MCF 10A (cell line): ENCODE measurements around the gene HMGN1. TPM values are rescaled to one million over a fixed set of nuclear protein-coding genes. Genes with fewer than 3 reads are reported as not detected.

Experiments
- BruUV-seq: library from RNA; stranded (reverse); fragments of 400-500 nt; replicated peaks from 2 replicates; lab custom pipeline; 2021; lab: Mats Ljungman, UMichigan
- CTCF ChIA-PET: fragments of 300-600 bp; sonication (Branson Sonifier 250); formaldehyde crosslinking; extraction: SDS; loops from one replicate; lab custom pipeline; 2021; ENCODE audit warnings: antibody characterized with exemption, inconsistent platforms; lab: Yijun Ruan, JAX
- POLR2A ChIA-PET: fragments of 300-600, 350-650 bp; sonication (Branson Sonifier 250); formaldehyde crosslinking; extraction: SDS; loops from one replicate; lab custom pipeline; 2020; ENCODE audit warnings: antibody characterized with exemption, inconsistent platforms; lab: Yijun Ruan, JAX
- DNase-seq: peaks from one replicate; pipeline ENCODE4 v3.0.0-alpha.2; 2018; ENCODE audit not compliant: unreplicated experiment
- H3K27ac Mint-ChIP-seq: one replicate; pipeline ENCODE4 v1.8.0; 2022; ENCODE audit warnings: mild to moderate bottlenecking, low read depth, mixed read lengths; ENCODE audit not compliant: unreplicated experiment
- H3K27me3 Mint-ChIP-seq: one replicate; pipeline ENCODE4 v1.8.0; 2022; ENCODE audit warnings: mixed read lengths; ENCODE audit not compliant: insufficient read depth, unreplicated experiment
- H3K36me3 Mint-ChIP-seq: one replicate; pipeline ENCODE4 v1.8.0; 2022; ENCODE audit warnings: mild to moderate bottlenecking, moderate library complexity, mixed read lengths; ENCODE audit not compliant: insufficient read depth, unreplicated experiment
- H3K4me1 Mint-ChIP-seq: one replicate; pipeline ENCODE4 v1.8.0; 2022; ENCODE audit warnings: mixed read lengths; ENCODE audit not compliant: insufficient read depth, unreplicated experiment
- H3K4me3 Mint-ChIP-seq: one replicate; pipeline ENCODE4 v1.8.0; 2022; ENCODE audit warnings: mild to moderate bottlenecking, moderate library complexity, mixed read lengths; ENCODE audit not compliant: unreplicated experiment
- H3K9me3 Mint-ChIP-seq: one replicate; pipeline ENCODE4 v1.8.0; 2022; ENCODE audit warnings: mixed read lengths; ENCODE audit not compliant: unreplicated experiment
- CTCF ChIP-seq: fragments of 200-600 bp; IDR thresholded peaks from one replicate; pipeline ENCODE4 v1.8.0; 2022; ENCODE audit warnings: antibody characterized with exemption, mild to moderate bottlenecking; ENCODE audit not compliant: unreplicated experiment
- intact Hi-C: fragments of 100-400 bp; cut with micrococcal nuclease; formaldehyde crosslinking; loops from 2 replicates; pipeline ENCODE4 v1.14.1; 2022
- total RNA-seq: library from RNA; stranded (reverse); gene quantifications from 2 replicates; pipeline ENCODE4 v1.2.3, GENCODE V29; 2022

The HMGN1 gene
- total RNA-seq, 1 experiment from 2014 or later = 360 TPM

- peak within 1 kb of the TSS; percentile 76 for H3K4me3 Mint-ChIP-seq
- BruUV-seq = no TSS peak
- DNase-seq = peak; percentile 78
- no peak for TF ChIP-seq CTCF
- H3K4me1 Mint-ChIP-seq = peaks cover 20% of the 10 kb centered on the region
- peaks cover 37% of the 10 kb centered on the region for H3K36me3 Mint-ChIP-seq
- ChIA-PET CTCF (no interaction called here), POLR2A (interaction anchor here (0.7 to 7.7 kb wide), 14 partner anchors 10 to 129 kb away, joined by 3 to 226 read pairs (median 6); partner anchors contain the start of genes HMGN1 and PSMG1)
- intact Hi-C loops = loop anchor here (1.0 kb wide), 2 partner anchors 35 to 75 kb away; no protein-coding TSS in a partner anchor
- no peaks in the 10 kb centered on the region for H3K9me3 Mint-ChIP-seq
- H3K27ac Mint-ChIP-seq = peak within 1 kb of the TSS; percentile 94
- H3K27me3 Mint-ChIP-seq = no peaks in the 10 kb centered on the region
Measured at GRCh38 chr21:39313571-39314142, 35.2 kb downstream of the HMGN1 start, which contains the start of gene BRWD1. BRWD1 (minus strand) TSS chr21:39313632; CDS start chr21:39313491, 141 bp downstream.

DNA sequence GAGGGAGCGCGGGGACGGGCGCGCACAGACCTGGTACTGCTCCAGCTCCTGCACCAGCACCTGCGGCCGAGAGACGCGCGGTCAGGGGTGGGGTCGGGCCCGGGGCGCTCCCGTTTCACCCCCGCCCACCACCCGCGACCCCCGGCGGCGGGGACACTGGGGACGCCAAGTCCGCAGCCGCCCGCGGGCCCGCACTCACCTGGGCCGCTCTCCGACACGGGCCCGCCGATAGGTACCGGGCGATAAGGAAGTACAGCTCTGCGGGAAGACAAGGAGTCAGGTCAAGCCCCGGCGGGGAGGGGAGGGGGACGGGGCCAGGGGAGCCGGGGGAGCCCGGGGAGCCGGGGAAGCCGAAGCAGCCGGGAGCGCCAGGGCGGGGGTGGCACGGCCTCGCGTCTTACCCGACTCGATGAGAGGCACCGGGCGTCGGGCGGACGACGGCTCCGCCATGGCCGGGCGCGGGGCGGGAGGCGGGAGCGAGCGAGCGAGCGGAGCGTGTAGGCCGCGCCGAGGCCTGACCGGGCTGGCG lies 35.8 kb downstream of the HMGN1 start:
- no peaks in the 10 kb centered on the region for H3K27me3 Mint-ChIP-seq
- BruUV-seq = no TSS peak
- intact Hi-C loops = loop anchor here (1.0 kb wide), 1 partner anchor 75 kb away; no protein-coding TSS in a partner anchor
- DNase-seq = no peak
- H3K4me3 Mint-ChIP-seq = peak overlapping the region; percentile 76
- no peaks in the 10 kb centered on the region for H3K9me3 Mint-ChIP-seq
- peak overlapping the region; percentile 94 for H3K27ac Mint-ChIP-seq
- no peak for TF ChIP-seq CTCF
- H3K4me1 Mint-ChIP-seq = peaks cover 20% of the 10 kb centered on the region
- ChIA-PET CTCF (interaction anchor here (1.5 kb wide), 1 partner anchor 128 kb away, joined by 5 read pairs; no protein-coding TSS in a partner anchor), POLR2A (interaction anchor here (0.7 to 7.7 kb wide), 11 partner anchors 9 to 132 kb away, joined by 3 to 226 read pairs (median 10); partner anchors contain the start of genes HMGN1, LCA5L and PSMG1)
- H3K36me3 Mint-ChIP-seq = peaks cover 43% of the 10 kb centered on the region

- BruUV-seq = no TSS peak
- Mint-ChIP-seq H3K9me3 (no peaks in the 10 kb centered on the region), H3K36me3 (peaks cover 50% of the 10 kb centered on the region), H3K4me1 (peaks cover 20% of the 10 kb centered on the region), H3K4me3 (peak overlapping the region; percentile 76), H3K27me3 (no peaks in the 10 kb centered on the region), H3K27ac (no peak overlapping the region)
- ChIA-PET CTCF (interaction anchor here (0.8 to 1.5 kb wide), 4 partner anchors 75 to 129 kb away, joined by 3 to 5 read pairs (median 3); no protein-coding TSS in a partner anchor), POLR2A (interaction anchor here (0.7 to 7.7 kb wide), 12 partner anchors 10 to 133 kb away, joined by 3 to 226 read pairs (median 9); partner anchors contain the start of genes HMGN1, LCA5L and PSMG1)
- DNase-seq = peak; percentile 87
- no peak for TF ChIP-seq CTCF
- intact Hi-C loops = loop anchor here (1.0 kb wide), 1 partner anchor 76 kb away; no protein-coding TSS in a partner anchor
Measured at GRCh38 chr21:39312112-39313041, 36.5 kb downstream of the HMGN1 start.
